GM12801 (cell line): ENCODE results near the gene RAB22A.

ENCODE experiments used
- TF ChIP-seq, protein P1 (sequence below): IDR thresholded peaks from one replicate; pipeline ENCODE4 v1.5.1; 2011; ENCODE audit warnings: control low read depth; ENCODE audit not compliant: insufficient read length; ENCODE audit errors: extremely low read depth

Gene RAB22A

DNA sequence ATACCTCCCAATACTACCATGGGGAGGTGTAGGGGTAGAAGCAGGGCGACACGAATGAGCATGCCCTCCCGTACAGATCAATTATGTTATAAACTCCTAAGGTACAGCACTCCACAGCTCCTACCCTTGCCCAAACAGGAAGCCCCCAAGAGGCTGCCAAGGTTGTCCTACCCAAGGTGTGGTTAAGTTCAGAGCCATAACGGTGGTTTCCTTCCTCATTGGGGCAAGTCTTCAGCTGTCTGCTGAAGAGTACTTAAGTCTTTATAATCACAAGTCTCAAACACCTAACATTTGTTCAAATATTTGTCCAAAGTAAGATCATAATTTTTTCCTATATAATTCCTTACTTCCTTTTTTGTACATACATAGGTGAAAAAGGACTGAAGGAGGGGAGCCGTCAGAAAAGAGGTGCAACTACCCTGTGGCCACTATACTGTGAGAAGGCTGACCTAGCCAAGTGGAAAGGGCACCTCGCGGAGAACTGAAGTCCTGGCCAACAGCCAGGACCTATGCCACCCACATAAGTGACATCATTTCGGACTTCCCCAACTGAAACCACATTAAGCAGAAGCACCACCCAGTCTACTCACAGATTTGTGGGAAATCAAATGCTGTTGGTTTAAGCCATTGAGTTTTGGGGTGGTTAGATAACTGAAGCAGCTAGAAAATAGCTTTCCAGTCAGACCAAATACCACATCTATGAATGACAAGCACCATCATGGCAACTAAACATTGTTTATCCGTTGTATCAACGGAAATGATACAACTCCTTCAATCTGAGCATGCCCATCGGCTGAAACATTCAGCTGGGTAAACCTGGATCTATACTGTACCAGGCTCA lies 2.9 kb upstream of the RAB22A start:
- TF ChIP-seq, protein P1, sequence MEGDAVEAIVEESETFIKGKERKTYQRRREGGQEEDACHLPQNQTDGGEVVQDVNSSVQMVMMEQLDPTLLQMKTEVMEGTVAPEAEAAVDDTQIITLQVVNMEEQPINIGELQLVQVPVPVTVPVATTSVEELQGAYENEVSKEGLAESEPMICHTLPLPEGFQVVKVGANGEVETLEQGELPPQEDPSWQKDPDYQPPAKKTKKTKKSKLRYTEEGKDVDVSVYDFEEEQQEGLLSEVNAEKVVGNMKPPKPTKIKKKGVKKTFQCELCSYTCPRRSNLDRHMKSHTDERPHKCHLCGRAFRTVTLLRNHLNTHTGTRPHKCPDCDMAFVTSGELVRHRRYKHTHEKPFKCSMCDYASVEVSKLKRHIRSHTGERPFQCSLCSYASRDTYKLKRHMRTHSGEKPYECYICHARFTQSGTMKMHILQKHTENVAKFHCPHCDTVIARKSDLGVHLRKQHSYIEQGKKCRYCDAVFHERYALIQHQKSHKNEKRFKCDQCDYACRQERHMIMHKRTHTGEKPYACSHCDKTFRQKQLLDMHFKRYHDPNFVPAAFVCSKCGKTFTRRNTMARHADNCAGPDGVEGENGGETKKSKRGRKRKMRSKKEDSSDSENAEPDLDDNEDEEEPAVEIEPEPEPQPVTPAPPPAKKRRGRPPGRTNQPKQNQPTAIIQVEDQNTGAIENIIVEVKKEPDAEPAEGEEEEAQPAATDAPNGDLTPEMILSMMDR = no peak

- TF ChIP-seq, protein P1 = no peak
Observed at GRCh38 chr20:58307270-58307669, 2.2 kb upstream of the RAB22A start.

DNA sequence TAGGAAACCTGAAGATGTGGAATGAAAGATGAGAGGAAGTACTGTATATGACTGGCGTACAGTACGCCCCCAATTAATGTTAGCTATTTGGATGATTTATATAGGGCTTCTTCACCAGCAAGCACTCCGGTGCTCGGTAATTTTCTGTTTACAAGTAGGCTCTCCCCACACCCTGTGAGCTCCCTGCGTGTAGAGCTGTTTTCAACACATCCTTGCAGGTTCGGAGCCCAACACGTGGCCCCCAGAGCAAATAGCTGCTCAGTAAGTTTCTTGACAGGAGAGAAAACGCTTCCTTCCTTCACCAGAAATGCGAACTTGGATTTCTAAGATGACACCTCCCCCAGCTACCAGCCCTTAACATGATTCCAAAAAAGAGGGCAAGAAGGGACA lies 1.2 kb upstream of the RAB22A start:
- TF ChIP-seq, protein P1 = no peak

DNA sequence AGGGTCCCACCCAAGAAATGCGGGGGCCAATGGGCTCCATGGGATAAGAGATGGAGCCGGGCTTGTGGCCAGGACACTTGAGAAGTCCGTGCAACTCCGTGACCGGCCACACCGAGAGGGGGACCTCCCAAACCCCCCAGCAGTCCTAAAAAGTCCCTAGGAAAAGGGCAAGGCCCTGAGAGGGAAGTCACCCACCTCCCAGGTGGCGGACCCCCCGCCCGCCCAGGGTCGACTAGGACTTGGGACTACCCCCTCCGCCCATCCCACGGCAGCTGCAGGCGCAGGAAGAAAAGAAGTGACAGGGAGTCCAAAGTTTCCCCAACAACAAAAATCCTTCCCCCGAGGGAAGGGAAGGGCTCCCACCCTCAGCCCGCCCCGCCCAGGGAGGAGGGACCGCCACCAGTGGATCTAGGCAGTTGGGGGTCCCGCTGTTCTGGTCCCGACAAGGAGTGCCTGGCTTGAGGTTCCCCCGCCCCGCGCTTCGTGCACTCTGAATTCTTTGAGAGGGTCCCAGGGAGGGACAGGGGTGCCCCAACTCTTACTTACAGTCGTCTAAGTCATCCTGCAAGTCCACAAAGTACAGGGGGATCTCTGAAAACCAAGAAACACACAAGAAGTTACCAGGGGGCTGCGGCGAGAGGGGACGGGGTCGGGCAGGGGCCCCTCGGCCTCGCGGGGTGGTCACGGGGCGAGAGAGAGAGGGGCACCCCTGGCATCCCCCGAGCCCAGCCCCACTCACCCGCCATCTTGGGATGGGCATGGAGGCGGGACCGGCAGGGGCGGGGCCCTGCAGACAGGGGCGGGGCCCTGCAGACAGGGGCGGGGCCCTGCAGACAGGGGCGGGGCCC lies 611 bp upstream of the RAB22A start:
- TF ChIP-seq, protein P1 = no peak

DNA sequence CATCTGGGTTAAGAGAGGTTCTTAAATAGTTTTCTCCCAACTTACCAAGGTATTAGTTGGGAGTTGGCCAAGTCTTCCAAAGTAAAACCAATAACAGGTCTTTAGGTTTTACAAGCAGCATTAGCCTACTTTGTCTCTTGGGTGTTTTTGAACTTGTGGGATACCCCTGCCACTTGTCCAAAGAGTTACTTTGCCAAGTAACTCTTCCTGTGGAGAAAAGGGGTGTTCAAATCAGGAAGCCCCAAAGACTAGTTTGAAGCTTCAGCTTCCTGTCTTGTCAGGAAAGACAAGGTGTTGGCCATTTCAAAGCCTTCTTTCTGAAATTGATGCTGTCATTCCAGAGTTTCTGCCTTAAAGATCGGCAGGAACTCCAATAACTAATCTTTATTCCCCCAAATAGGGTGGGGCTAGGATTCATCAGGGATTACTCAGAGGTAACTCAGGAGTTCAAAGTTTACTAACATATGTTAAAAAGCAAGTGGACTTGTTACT lies 822 bp downstream of the RAB22A start:
- TF ChIP-seq, protein P1 = no peak

DNA sequence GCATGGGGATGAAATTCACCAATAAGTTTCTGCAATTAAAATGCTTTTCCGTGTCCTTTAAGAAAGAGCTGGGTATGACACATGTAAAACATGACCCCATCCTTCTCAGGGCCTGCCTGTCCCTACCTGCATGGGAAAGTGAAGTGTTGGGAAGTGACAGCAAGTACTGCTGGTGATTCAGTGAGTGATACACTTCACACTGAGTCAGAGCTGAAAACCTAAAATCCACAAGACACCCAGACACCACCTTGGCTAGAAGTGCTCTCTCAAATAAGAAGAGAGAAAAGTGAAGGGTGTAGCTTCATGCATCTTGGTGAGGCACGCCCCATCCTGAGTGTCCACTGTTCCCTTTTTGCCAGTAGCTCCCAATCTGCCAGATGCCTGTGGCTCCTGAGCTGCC lies 3.3 kb downstream of the RAB22A start:
- TF ChIP-seq, protein P1 = no peak

DNA sequence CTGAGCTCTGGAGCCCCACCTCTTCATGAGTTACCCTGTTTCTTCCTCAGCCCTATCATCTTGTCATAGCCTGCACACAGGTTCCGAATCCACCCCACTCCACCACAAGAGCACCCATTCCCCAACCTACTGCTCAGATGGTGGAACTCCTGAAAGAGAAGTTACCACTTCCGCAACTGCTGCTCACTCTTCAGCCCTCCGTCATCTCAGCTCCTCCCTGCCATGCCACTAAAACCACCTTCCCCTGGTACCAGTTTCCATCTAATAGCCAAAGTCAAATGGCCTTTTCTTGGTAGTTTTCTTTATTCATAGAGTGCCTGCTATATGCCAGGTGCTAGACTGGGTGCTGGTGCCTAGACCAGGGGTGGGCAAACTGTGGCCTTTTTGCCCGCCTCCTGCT lies 3.9 kb downstream of the RAB22A start:
- TF ChIP-seq, protein P1 = no peak
